Large intestine (tissue), 3 donors: ENCODE measurements around the gene TRIM28. TPM values are rescaled to one million over a fixed set of nuclear protein-coding genes. Genes with fewer than 3 reads are reported as not detected.
A peak's percentile ranks its signal among the peaks of the same experiment; 100 is the strongest.

Source experiments
- DNase-seq, 2 donors: peaks; one replicate each; pipeline versions ENCODE4 v3.0.0 to v3.0.0-alpha.2; 2013
- H3K27ac ChIP-seq: one replicate; pipeline ENCODE4 v1.5.1; 2013; ENCODE audit warnings: low read length
- H3K27me3 ChIP-seq: 2 replicates; pipeline ENCODE4 v1.6.1; 2013; ENCODE audit warnings: low read length; ENCODE audit not compliant: control insufficient read depth, insufficient read depth
- H3K36me3 ChIP-seq: 2 replicates; pipeline ENCODE4 v1.6.1; 2013; ENCODE audit warnings: low read length; ENCODE audit not compliant: control insufficient read depth, insufficient read depth
- H3K4me1 ChIP-seq: one replicate; pipeline ENCODE4 v1.6.1; 2013; ENCODE audit warnings: low read length; ENCODE audit not compliant: control insufficient read depth, insufficient read depth
- H3K4me3 ChIP-seq: one replicate; pipeline ENCODE4 v1.5.1; 2013; ENCODE audit warnings: low read length
- H3K9me3 ChIP-seq: one replicate; pipeline ENCODE4 v1.6.1; 2013; ENCODE audit warnings: mild to moderate bottlenecking, low read depth, low read length, moderate library complexity; ENCODE audit not compliant: control insufficient read depth
- WGBS: methylation state at CpG from one replicate; pipeline ENCODE4 v1.1.5; 2013; ENCODE audit warnings: low lambda C conversion rate; ENCODE audit not compliant: insufficient coverage; 5-methylcytosine and 5-hydroxymethylcytosine counted together
- polyA plus RNA-seq: library from polyadenylated mRNA; unstranded; fragments of 120-200 nt; gene quantifications from one replicate; pipeline ENCODE4 v1.2.1, GENCODE V29; 2013

Gene TRIM28
- polyA plus RNA-seq, 1 donor: 345 TPM

GRCh38 chr19:58560921-58561320 is 17.1 kb downstream of the TRIM28 start:
- Histone ChIP-seq H3K27me3 (peaks cover 27% of the 10 kb centered on the region), H3K4me1 (peaks cover 35% of the 10 kb centered on the region), H3K4me3 (no peak overlapping the region), H3K36me3 (peaks cover 14% of the 10 kb centered on the region), H3K9me3 (peaks cover 2% of the 10 kb centered on the region), H3K27ac (no peak overlapping the region)
- DNase-seq: no peak

GRCh38 chr19:58561373-58562121 is 17.7 kb downstream of the TRIM28 start:
- peaks cover 27% of the 10 kb centered on the region for H3K27me3 ChIP-seq
- WGBS: no CpG with 5 or more reads among the region's 16 CpGs
- peak overlapping the region; percentile 37 for H3K4me3 ChIP-seq
- peaks cover 2% of the 10 kb centered on the region for H3K9me3 ChIP-seq
- H3K4me1 ChIP-seq: peaks cover 28% of the 10 kb centered on the region
- H3K36me3 ChIP-seq: peaks cover 11% of the 10 kb centered on the region
- no peak for DNase-seq
- no peak overlapping the region for H3K27ac ChIP-seq

- H3K4me3 ChIP-seq: peak overlapping the region; percentile 37
- DNase-seq: peak in 1 of 2 donors; percentile 60
- peaks cover 2% of the 10 kb centered on the region for H3K9me3 ChIP-seq
- WGBS: no CpG with 5 or more reads among the region's 107 CpGs
- H3K27me3 ChIP-seq: peaks cover 27% of the 10 kb centered on the region
- H3K4me1 ChIP-seq: peaks cover 20% of the 10 kb centered on the region
- H3K27ac ChIP-seq: peak overlapping the region; percentile 18
- peaks cover 10% of the 10 kb centered on the region for H3K36me3 ChIP-seq
Observed at GRCh38 chr19:58562122-58563033, 18.5 kb downstream of the TRIM28 start.

GRCh38 chr19:58563034-58563573 is 19.2 kb downstream of the TRIM28 start:
- Histone ChIP-seq H3K4me3 (peak overlapping the region; percentile 24), H3K9me3 (peaks cover 2% of the 10 kb centered on the region), H3K4me1 (peaks cover 20% of the 10 kb centered on the region), H3K36me3 (peaks cover 12% of the 10 kb centered on the region), H3K27ac (peak overlapping the region; percentile 9), H3K27me3 (peaks cover 27% of the 10 kb centered on the region)
- WGBS: no CpG with 5 or more reads among the region's 40 CpGs
- peak in 1 of 2 donors; percentile 59 for DNase-seq

- Histone ChIP-seq H3K9me3 (peaks cover 2% of the 10 kb centered on the region), H3K36me3 (peaks cover 15% of the 10 kb centered on the region), H3K4me3 (no peak overlapping the region), H3K27me3 (peaks cover 27% of the 10 kb centered on the region), H3K27ac (no peak overlapping the region), H3K4me1 (peaks cover 20% of the 10 kb centered on the region)
- no peak for DNase-seq
- WGBS: no CpG with 5 or more reads among the region's 6 CpGs
Observed at GRCh38 chr19:58563823-58564222, 20.0 kb downstream of the TRIM28 start.

GRCh38 chr19:58566989-58567388 is 23.1 kb downstream of the TRIM28 start:
- no peak for DNase-seq
- no peak overlapping the region for H3K4me3 ChIP-seq
- H3K27ac ChIP-seq: no peak overlapping the region
- H3K36me3 ChIP-seq: peaks cover 43% of the 10 kb centered on the region
- peaks cover 8% of the 10 kb centered on the region for H3K4me1 ChIP-seq
- H3K9me3 ChIP-seq: peaks cover 2% of the 10 kb centered on the region
- no CpG with 5 or more reads among the region's 5 CpGs for WGBS
- peaks cover 16% of the 10 kb centered on the region for H3K27me3 ChIP-seq

GRCh38 chr19:58568453-58569130 is 24.7 kb downstream of the TRIM28 start:
- no peak for DNase-seq
- no peak overlapping the region for H3K4me3 ChIP-seq
- no peak overlapping the region for H3K27ac ChIP-seq
- no peaks in the 10 kb centered on the region for H3K9me3 ChIP-seq
- 100% methylated on average over 1 of the region's 4 CpGs for WGBS
- peaks cover 43% of the 10 kb centered on the region for H3K36me3 ChIP-seq
- H3K4me1 ChIP-seq: peaks cover 7% of the 10 kb centered on the region
- H3K27me3 ChIP-seq: peaks cover 4% of the 10 kb centered on the region

- H3K27me3 ChIP-seq: no peaks in the 10 kb centered on the region
- H3K4me3 ChIP-seq: no peak overlapping the region
- H3K9me3 ChIP-seq: no peaks in the 10 kb centered on the region
- WGBS: no CpG with 5 or more reads among the region's 6 CpGs
- H3K36me3 ChIP-seq: peaks cover 43% of the 10 kb centered on the region
- H3K27ac ChIP-seq: no peak overlapping the region
- DNase-seq: no peak
- H3K4me1 ChIP-seq: peaks cover 15% of the 10 kb centered on the region
Observed at GRCh38 chr19:58569191-58569942, 25.5 kb downstream of the TRIM28 start.

GRCh38 chr19:58569943-58570670 is 26.2 kb downstream of the TRIM28 start:
- Histone ChIP-seq H3K27me3 (no peaks in the 10 kb centered on the region), H3K27ac (no peak overlapping the region), H3K36me3 (peaks cover 43% of the 10 kb centered on the region), H3K4me3 (no peak overlapping the region), H3K9me3 (no peaks in the 10 kb centered on the region), H3K4me1 (peaks cover 17% of the 10 kb centered on the region)
- DNase-seq: no peak
- no CpG with 5 or more reads among the region's 8 CpGs for WGBS
